Effector memory CD4-positive, alpha-beta T cell (primary cell): Measurements from ENCODE around the gene NR4A3.

Experiments used
- DNase-seq, 3 donors: peaks; one replicate each; pipeline ENCODE4 v3.0.0-alpha.2; 2020
- H3K27ac ChIP-seq: 2 replicates; pipeline ENCODE4 v1.7.0; 2013; ENCODE audit warnings: mild to moderate bottlenecking, low read length, moderate library complexity; ENCODE audit not compliant: insufficient read depth, poor library complexity, severe bottlenecking
- H3K27me3 ChIP-seq: replicated peaks from 2 replicates; pipeline ENCODE4 v1.7.0; 2013; ENCODE audit warnings: mild to moderate bottlenecking, low read length; ENCODE audit not compliant: insufficient read depth, control insufficient read depth, poor library complexity, severe bottlenecking
- H3K36me3 ChIP-seq: 2 replicates; pipeline ENCODE4 v1.7.0; 2013; ENCODE audit warnings: mild to moderate bottlenecking, low read length, moderate library complexity; ENCODE audit not compliant: control insufficient read depth, insufficient read depth
- H3K4me1 ChIP-seq: 2 replicates; pipeline ENCODE4 v1.7.0; 2013; ENCODE audit warnings: low read length, mild to moderate bottlenecking; ENCODE audit not compliant: control insufficient read depth, insufficient read depth, poor library complexity, severe bottlenecking
- H3K4me3 ChIP-seq: 2 replicates; pipeline ENCODE4 v1.7.0; 2013; ENCODE audit warnings: low read length, low read depth, mild to moderate bottlenecking; ENCODE audit not compliant: insufficient read depth, poor library complexity, severe bottlenecking
- H3K9me3 ChIP-seq: 2 replicates; pipeline ENCODE4 v1.7.0; 2013; ENCODE audit warnings: mild to moderate bottlenecking, low read length, moderate library complexity; ENCODE audit not compliant: control insufficient read depth

The NR4A3 gene

DNA sequence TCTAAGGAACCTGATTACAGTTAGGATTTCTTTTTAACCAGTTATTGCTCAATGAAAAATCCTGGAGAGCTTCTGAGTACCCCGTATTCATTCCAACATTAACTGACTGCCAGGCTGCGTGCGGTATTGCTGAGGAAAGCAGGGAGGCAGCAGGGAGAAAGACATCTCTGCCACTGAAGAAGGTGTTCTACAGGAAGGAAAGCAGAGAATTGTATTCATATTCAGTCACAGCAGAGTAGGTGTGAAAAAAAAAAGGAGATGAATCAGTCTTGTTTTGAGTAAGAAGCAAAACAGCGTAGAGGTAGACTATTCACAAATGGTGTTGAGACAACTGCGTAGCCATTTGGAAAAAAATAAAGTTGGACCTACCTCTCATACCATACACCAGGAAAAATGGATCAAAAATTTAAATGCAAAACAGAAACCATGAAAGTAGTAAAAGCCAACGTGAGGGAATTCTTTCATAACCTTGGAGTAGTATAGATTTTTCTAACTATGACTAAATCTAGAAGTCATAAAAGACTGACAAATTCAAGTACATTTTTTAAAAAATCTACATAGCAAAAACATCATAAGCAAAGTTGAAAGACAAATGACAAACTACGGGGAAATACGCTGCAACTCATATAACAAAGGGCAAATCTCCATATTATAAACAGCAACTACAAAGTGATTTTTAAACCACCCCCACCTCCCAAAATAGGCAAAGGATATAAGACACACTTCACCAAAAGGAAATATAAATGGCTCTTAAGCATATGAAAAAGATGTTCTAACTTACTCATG is 9.9 kb upstream of the NR4A3 start:
- Histone ChIP-seq H3K36me3 (no peaks in the 10 kb centered on the region), H3K4me1 (peaks cover 4% of the 10 kb centered on the region), H3K27ac (no peak overlapping the region), H3K4me3 (no peak overlapping the region), H3K27me3 (no peaks in the 10 kb centered on the region), H3K9me3 (no peaks in the 10 kb centered on the region)
- DNase-seq: no peak

- H3K4me3 ChIP-seq: no peak overlapping the region
- no peak for DNase-seq
Measured at GRCh38 chr9:99813739-99814138, 7.9 kb upstream of the NR4A3 start.

GRCh38 chr9:99814359-99814758 is 7.3 kb upstream of the NR4A3 start:
- Histone ChIP-seq H3K36me3 (no peaks in the 10 kb centered on the region), H3K27me3 (no peaks in the 10 kb centered on the region), H3K27ac (no peak overlapping the region), H3K4me1 (peaks cover 8% of the 10 kb centered on the region), H3K9me3 (no peaks in the 10 kb centered on the region), H3K4me3 (no peak overlapping the region)
- no peak for DNase-seq

More at GRCh38 chr9:99813739-99814138, 7.9 kb upstream of the NR4A3 start:
- Histone ChIP-seq H3K27ac (no peak overlapping the region), H3K36me3 (no peaks in the 10 kb centered on the region), H3K27me3 (no peaks in the 10 kb centered on the region), H3K9me3 (no peaks in the 10 kb centered on the region), H3K4me1 (peaks cover 5% of the 10 kb centered on the region)

DNA sequence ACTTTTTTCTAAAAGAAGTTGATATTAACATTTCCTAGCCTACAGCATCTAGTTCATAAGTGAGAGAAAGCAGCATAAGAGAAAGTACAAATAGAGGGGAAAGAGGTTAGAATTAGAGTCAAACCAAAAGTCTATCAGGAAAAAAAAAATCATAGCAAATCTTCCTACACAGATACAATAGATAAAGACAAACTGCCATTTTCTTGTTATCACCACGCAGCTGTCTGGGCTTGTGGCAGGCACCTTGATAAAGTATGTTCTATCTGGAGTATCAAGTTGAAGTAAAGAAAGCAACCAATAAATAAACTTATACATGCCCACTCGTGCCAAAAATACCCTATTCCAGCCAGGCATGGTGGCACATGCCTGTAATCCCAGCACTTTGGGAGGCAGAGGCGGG is 5.3 kb upstream of the NR4A3 start:
- Histone ChIP-seq H3K27ac (no peak overlapping the region), H3K9me3 (no peaks in the 10 kb centered on the region), H3K27me3 (no peaks in the 10 kb centered on the region), H3K4me3 (no peak overlapping the region), H3K36me3 (no peaks in the 10 kb centered on the region), H3K4me1 (peaks cover 18% of the 10 kb centered on the region)
- no peak for DNase-seq

GRCh38 chr9:99818500-99818899 is 3.2 kb upstream of the NR4A3 start:
- Histone ChIP-seq H3K36me3 (no peaks in the 10 kb centered on the region), H3K27me3 (peaks cover 14% of the 10 kb centered on the region), H3K9me3 (no peaks in the 10 kb centered on the region), H3K27ac (peak overlapping the region; percentile 97), H3K4me1 (peaks cover 33% of the 10 kb centered on the region), H3K4me3 (peak overlapping the region; percentile 42)
- no peak for DNase-seq

DNA sequence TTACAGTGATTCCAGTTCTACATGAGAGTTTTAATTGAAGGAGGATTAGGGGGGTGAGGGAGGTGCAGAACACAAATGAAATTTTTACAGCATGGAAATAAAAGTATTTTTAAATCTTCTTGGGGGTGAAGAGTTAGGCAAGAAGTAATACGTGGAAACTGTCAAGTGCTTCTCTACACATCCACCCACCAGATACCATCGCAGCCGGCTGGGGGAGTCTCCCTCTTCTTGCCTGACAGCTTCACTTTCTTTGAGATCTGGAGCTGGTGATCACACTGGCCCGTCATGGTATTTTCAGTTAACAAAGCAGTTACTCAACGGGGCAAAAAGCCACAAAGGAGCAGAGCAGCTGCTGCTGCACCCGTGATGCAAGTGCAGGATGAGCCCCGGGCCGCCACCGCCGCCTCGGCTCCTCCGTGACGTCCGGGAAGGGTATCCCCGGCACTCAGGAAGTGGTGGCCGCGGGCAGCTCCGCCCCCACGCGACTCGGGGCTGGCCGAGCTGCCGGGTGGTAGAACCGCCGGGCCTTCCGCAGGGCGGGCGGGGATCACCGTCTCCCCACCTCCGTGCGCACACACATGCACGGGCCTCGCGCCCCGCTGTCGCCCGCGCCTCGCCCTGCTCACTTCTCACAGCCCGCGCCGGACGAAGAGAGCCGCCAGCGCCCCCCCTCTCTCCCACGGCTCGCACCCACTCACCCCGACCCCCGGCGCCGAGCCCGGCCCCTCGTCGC is 2.4 kb upstream of the NR4A3 start:
- Histone ChIP-seq H3K27me3 (peaks cover 21% of the 10 kb centered on the region), H3K4me1 (peaks cover 41% of the 10 kb centered on the region)

DNA sequence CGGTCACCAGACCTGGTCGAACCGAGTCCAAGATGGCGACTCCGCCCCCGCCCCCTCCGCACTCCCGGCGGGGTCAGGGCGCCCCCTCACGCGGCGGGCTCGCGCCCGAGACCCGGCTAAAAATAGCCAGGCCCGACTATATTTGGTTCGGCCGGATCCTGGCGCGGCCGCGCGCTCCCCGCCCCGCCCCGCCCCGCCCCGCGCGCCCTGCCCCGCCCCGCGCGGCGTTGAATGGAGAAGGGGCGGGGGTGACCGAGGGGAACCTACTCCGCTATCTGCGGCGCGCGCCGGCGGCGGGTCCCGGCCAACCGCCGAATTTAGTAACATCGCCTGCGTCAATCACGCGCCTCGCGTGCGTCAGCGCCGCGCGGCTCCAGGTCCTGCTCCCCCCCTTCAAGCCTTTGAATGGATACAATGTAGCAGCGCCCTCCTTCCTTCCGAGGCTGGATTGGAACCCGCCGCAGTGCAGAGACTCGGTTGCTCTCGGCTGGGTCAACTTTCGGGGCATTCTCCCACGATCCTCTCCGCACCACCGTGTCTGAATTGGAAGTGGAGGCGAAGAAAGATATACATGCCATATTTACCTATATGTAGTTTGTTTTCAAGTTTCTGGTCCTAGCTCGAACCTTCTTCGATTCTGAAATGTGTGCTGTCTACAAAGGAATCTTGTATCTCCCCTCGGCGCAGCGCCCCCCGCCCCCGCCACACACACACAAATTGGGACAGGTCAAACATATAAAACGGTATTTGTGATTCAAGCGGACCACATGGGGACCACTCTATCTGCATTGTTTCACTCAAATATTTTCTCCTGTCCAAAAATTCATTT is 1.6 kb upstream of the NR4A3 start:
- no peaks in the 10 kb centered on the region for H3K36me3 ChIP-seq
- H3K4me1 ChIP-seq: peaks cover 49% of the 10 kb centered on the region
- peak; percentile 92 to 93 (median 93) for DNase-seq
- H3K9me3 ChIP-seq: no peaks in the 10 kb centered on the region
- peaks cover 29% of the 10 kb centered on the region for H3K27me3 ChIP-seq
- H3K27ac ChIP-seq: peak overlapping the region; percentile 97
- H3K4me3 ChIP-seq: peak overlapping the region; percentile 80

More for the DNA sequence above, 2.4 kb upstream of the NR4A3 start:
- DNase-seq: peak; percentile 93 to 96 (median 96)
- Histone ChIP-seq H3K4me3 (peak overlapping the region; percentile 57), H3K36me3 (no peaks in the 10 kb centered on the region), H3K27ac (peak overlapping the region; percentile 97), H3K9me3 (no peaks in the 10 kb centered on the region)

GRCh38 chr9:99820685-99821395 is 845 bp upstream of the NR4A3 start:
- peaks cover 36% of the 10 kb centered on the region for H3K27me3 ChIP-seq
- DNase-seq: peak; percentile 24 to 41 (median 34)
- H3K4me3 ChIP-seq: peak overlapping the region; percentile 80
- peaks cover 50% of the 10 kb centered on the region for H3K4me1 ChIP-seq
- H3K36me3 ChIP-seq: no peaks in the 10 kb centered on the region
- H3K9me3 ChIP-seq: no peaks in the 10 kb centered on the region
- peak overlapping the region; percentile 97 for H3K27ac ChIP-seq

DNA sequence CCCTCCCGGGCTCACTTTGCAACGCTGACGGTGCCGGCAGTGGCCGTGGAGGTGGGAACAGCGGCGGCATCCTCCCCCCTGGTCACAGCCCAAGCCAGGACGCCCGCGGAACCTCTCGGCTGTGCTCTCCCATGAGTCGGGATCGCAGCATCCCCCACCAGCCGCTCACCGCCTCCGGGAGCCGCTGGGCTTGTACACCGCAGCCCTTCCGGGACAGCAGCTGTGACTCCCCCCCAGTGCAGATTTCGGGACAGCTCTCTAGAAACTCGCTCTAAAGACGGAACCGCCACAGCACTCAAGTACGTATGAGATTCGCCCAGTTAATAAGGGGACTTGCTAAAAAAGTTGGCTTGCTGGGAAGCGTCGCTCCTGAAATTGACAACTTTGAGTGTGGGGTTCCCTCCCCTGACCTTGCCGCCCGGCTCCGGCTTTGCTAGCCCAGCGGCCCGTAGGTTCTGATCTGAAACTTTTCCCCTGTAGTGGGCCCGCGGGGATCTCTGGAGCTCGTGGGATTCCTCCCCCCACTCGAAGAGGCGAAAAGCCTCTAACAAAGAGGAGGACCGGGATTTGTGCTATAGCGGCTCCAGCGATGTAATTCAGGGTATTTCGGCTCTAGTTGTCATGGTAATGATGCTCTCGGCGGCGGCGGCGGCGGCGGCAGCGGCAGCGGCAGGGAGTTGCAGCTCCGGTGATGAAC is 572 bp downstream of the NR4A3 start:
- peaks cover 50% of the 10 kb centered on the region for H3K4me1 ChIP-seq
- H3K27ac ChIP-seq: peak overlapping the region; percentile 80
- peak in 2 of 3 donors; percentile 43 to 45 for DNase-seq
- H3K9me3 ChIP-seq: no peaks in the 10 kb centered on the region
- no peaks in the 10 kb centered on the region for H3K36me3 ChIP-seq
- H3K4me3 ChIP-seq: peak overlapping the region; percentile 80
- peaks cover 43% of the 10 kb centered on the region for H3K27me3 ChIP-seq
